GM18526 (cell line): ENCODE measurements around the gene YLPM1.
A peak's percentile ranks its signal among the peaks of the same experiment; 100 is the strongest.

Source experiments
- POLR2A ChIP-seq: IDR thresholded peaks from 3 replicates; pipeline ENCODE4 v1.6.1; 2011; ENCODE audit not compliant: insufficient read length; ENCODE audit errors: extremely low read depth

Gene YLPM1, protein sequence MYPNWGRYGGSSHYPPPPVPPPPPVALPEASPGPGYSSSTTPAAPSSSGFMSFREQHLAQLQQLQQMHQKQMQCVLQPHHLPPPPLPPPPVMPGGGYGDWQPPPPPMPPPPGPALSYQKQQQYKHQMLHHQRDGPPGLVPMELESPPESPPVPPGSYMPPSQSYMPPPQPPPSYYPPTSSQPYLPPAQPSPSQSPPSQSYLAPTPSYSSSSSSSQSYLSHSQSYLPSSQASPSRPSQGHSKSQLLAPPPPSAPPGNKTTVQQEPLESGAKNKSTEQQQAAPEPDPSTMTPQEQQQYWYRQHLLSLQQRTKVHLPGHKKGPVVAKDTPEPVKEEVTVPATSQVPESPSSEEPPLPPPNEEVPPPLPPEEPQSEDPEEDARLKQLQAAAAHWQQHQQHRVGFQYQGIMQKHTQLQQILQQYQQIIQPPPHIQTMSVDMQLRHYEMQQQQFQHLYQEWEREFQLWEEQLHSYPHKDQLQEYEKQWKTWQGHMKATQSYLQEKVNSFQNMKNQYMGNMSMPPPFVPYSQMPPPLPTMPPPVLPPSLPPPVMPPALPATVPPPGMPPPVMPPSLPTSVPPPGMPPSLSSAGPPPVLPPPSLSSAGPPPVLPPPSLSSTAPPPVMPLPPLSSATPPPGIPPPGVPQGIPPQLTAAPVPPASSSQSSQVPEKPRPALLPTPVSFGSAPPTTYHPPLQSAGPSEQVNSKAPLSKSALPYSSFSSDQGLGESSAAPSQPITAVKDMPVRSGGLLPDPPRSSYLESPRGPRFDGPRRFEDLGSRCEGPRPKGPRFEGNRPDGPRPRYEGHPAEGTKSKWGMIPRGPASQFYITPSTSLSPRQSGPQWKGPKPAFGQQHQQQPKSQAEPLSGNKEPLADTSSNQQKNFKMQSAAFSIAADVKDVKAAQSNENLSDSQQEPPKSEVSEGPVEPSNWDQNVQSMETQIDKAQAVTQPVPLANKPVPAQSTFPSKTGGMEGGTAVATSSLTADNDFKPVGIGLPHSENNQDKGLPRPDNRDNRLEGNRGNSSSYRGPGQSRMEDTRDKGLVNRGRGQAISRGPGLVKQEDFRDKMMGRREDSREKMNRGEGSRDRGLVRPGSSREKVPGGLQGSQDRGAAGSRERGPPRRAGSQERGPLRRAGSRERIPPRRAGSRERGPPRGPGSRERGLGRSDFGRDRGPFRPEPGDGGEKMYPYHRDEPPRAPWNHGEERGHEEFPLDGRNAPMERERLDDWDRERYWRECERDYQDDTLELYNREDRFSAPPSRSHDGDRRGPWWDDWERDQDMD (N-terminal part only)

DNA sequence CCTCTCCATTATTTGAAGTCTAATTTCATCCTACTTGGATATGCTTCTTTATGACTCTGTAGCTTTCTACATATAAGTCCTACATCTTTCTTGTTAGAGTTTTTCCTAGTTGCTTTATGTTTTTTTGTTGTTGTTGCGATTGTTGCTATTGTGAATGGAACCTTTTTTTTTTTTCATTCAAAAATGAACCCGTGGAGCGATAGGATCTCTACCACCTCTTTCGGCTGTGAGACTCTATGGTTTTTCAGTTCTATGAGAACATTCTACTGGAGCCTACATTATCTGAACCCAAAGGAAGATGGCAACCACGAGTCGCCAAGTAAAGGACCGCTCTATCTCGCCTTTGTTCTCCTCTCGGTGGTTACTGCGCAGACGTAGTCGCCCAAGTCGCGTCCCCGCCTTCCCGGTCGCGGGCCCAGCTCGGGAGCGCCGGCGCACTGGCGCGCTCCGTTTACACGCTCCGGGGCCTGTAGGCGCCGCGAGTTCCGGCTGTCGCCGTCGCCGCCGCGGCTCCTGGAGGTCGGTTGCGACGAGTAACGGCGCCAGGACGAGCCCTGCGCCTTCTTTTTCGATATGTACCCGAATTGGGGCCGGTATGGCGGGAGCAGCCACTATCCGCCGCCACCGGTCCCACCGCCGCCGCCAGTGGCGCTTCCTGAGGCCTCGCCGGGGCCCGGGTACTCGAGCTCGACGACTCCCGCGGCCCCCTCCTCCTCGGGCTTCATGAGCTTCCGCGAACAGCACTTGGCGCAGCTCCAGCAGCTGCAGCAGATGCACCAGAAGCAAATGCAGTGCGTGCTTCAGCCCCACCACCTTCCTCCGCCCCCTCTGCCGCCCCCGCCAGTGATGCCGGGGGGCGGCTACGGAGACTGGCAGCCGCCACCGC is at the start of gene YLPM1:
Gene YLPM1, plus strand, starts transcription at position 400 of the 886 bp plus-strand sequence. Its CDS starts 174 bp downstream, at position 574.
- peak; percentile 92 for TF ChIP-seq POLR2A

DNA sequence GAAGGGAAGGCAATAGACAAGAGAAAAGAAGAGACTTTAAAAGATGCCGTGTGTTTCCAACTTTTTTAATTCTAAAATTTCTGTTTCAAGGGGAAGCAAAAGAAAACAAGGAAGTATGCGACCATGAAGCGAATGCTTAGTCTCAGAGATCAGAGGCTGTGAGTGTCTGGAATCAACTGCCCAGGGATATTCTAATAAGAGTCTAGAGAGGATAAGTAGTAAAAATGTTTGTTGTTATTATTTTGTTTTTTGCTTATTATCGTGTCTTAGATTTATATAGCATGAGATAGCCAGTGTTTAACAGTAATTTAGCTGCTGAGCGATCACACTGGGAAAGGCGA is 49.8 kb upstream of the YLPM1 start:
- TF ChIP-seq POLR2A = no peak

DNA sequence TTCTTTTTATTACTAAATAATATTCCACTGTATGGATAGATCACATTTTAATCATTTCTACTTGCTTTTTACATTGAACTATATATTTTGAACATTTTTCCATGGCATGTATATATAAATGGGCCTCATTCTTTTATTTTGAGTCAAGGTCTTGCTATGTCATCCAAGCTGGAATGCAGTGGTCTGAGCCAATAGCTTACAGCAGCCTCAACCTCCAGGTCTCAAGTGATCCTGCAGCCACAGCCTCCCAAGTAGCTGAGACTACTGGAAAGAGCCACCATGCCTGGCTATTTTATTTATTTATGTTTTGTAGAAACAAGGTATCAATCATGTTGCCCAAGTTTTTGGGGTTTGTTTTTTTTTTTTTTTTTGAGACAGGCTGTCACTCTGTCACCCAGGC is 42.6 kb upstream of the YLPM1 start:
- no peak for TF ChIP-seq POLR2A

DNA sequence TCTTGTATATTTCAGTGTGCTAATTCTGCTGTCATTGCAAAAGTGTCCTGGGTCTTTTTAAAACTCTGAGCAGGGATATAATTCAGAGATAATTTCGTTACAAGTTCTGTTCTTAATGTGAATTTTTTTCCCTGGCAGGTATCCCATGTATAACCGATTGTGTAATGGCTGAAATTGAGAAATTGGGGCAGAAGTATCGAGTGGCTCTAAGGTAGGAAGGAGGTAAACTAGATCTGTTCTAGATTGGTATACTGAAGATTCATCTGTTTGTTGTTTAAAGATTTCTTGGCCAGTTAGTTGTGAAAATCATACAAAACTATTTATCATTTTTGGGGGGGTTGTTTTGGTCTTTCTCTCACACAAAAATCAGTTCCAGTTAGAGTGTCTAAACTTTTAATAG is 40.0 kb upstream of the YLPM1 start:
- no peak for TF ChIP-seq POLR2A

DNA sequence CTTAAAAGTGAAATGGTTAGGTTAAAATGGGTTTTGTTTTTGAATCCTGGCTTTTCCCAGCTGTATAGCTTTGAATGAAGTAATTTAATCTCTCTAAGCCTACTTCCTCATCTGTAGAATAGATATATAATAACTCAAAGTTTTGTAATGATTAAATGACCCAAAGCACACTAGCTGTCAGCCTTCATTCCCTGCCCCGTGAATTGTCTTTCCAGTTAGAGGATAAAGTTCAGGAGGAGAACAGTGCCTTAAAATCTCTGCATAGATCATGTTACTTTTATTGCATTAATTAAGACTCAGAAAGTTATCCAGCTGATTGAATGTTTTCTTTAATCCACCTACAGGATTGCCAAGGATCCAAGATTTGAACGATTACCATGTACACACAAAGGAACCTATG is 30.7 kb upstream of the YLPM1 start:
- no peak for TF ChIP-seq POLR2A

DNA sequence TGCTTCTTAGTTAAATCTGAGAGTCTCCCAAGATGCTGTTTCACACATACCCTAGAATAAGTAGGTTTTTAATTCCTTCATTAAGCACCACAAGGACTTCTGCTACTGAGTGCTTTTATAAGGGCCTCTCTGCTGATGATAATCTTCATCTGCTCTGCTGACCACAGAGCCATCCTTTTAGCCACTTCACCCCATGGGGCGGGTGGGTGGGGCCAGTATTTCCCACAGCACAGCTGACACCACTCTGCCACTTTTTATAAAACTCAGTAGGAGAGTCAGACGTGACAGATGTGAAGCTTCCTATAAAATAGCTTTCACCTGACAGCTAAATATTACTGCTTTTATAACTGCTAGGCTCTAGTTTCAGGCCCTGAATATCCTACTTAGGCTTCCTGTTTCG is 29.9 kb upstream of the YLPM1 start:
- no peak for TF ChIP-seq POLR2A

DNA sequence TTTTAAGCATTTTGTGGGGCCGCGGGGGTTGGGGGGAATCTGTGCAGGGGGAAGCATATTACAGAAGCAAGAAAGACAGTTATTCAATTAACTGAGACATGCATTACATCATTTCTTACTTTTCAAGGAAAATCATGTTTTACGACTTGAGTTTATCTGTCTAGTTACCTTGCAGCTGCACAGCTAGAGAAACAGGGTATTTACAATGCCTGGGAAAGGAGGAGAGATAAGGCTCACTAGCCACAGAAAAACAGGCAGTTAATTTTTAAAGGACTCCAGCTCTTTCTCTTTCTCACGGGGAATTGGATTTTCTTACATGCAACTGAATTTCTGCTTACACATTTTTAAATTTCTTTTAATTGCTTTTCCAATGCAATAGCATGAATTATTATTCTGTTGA is 28.0 kb upstream of the YLPM1 start:
- TF ChIP-seq POLR2A = no peak

DNA sequence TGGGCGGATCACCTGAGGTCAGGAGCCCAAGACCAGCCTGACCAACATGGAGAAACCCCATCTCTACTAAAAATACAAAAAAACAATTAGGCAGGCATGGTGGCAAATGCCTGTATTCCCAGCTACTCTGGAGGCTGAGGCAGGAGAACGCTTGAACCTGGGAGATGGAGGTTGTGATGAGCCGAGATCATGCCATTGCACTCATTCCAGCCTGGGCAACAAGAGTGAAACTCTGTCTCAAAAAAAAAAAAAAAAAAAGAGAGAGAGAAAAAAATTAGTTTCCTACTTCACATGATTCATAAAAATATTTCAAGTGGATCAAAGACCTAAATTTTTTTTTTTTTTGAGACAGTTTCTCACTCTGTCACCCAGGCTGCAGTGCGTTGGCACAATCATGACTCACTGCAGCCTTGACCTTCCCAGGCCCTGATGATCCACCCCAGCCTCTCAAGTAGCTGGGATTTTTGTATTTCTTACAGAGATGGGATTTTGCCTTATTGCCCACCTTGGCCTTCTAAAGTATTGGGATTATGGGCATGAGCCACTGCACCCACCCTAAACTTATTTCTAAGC is 25.3 kb upstream of the YLPM1 start:
- no peak for TF ChIP-seq POLR2A

GRCh38 chr14:74739293-74740030 is 23.7 kb upstream of the YLPM1 start:
- TF ChIP-seq POLR2A = no peak

GRCh38 chr14:74747237-74747636 is 15.9 kb upstream of the YLPM1 start:
- no peak for TF ChIP-seq POLR2A

DNA sequence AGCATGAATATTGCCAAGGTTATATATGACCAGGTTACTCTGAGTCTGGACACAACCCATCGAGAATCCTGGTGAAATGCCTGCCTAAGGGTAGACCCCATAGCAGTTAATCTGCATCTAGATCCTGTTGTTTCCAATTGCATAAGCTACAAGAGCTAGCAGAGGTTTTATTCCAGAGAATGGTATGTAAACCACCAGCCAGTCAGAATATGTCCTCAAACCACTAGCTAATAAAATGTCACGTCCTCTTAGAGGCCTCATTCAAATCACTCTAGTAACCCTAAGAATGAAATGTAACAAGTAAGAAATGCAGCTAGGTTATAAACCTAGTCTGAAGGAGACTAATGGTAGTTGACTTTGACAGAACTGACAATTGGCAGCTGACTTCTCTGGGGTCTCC is 9.0 kb upstream of the YLPM1 start:
- no peak for TF ChIP-seq POLR2A

- no peak for TF ChIP-seq POLR2A
Observed at GRCh38 chr14:74754899-74755298, 8.2 kb upstream of the YLPM1 start.

GRCh38 chr14:74756326-74756725 is 6.8 kb upstream of the YLPM1 start:
- TF ChIP-seq POLR2A = no peak
